Bronchial smooth muscle cell (primary cell): ENCODE data around the gene RRP15. TPM values are rescaled to one million over a fixed set of nuclear protein-coding genes. Genes with fewer than 3 reads are reported as not detected.

Experiments used
- total RNA-seq: library from RNA; depleted of rRNA; stranded (reverse); fragments of >200 nt; gene quantifications from 2 replicates; pipeline ENCODE4 v1.2.1, GENCODE V29; 2014

Gene RRP15
- 2.2 and 4.1 TPM in 2 replicates for total RNA-seq

DNA sequence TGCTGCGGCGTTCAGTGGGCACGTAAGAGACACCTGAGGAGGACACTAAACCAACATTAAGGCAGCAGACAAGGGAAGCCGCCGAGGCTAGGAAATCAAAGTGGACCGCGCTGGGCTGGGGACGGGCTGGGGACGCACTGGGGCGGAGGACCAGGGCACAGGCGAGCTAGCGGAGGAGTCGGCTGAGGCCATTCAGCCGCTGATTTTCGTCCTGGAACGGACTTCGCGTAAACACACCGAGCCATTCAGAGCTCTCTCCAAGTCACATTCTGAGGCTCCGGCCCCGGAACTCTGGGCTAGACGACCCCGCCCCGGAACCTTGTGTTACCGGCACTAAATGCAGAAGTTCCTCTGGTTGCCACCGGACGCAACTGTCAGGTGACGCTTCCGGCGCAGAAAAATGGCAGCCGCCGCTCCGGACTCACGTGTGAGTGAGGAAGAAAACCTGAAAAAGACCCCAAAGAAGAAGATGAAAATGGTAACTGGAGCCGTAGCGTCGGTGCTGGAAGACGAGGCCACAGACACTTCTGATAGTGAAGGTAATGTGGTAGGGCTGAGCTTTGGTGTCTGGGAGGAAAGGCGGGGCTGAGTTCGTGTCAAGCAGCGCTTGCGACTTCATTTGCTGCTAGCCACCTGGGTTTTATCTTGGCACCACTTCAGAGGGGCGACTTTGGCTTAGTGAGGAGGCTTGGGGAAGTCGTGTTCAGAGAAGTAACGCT is at the start of gene RRP15:
RRP15 (plus strand) TSS at position 377 of the 719 bp plus-strand sequence; CDS start at position 401, 24 bp downstream.

DNA sequence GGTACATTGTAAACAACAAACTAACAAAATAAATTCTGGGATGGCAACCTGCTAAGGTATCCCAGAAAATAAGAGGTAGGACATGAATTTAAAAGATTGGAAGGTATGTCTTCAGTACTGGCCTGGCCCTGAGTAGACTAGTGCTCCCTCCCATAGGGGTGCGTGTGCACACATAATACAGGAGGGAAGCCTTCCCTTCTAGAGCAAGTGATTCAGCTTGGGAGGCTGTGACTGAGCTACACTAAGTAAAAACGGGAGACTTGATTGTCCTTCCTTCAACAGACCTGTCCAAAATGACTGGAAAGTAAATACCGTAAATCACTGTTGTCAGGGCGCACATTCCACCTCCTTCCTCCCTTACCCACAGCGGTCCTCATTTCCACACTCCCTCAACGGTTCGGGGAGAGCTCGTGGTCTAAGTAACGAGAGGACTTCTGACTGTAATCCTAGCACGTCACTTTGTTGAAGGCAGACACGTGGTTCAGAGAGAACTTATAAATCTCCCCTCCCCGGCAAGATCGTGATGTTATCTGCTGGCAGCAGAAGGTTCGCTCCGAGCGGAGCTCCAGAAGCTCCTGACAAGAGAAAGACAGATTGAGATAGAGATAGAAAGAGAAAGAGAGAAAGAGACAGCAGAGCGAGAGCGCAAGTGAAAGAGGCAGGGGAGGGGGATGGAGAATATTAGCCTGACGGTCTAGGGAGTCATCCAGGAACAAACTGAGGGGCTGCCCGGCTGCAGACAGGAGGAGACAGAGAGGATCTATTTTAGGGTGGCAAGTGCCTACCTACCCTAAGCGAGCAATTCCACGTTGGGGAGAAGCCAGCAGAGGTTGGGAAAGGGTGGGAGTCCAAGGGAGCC is 60.0 kb downstream of the RRP15 start, which contains the start of gene TGFB2:
TGFB2 (plus strand) TSS at position 523 of the 859 bp plus-strand sequence. CDS start 1,366 bp downstream, outside the sequence.

Other genes with a start within 250 kb of the RRP15 start
- 3.7 and 14.3 TPM in 2 replicates for gene TGFB2, start 60.0 kb downstream of the RRP15 start, total RNA-seq